Activated T-cell treated with anti-CD3 and anti-CD28 coated beads for 1 hour (primary cell): ENCODE measurements around the gene PLXNA2.

Experiments used
- DNase-seq: peaks from one replicate; pipeline ENCODE4 v3.0.0-alpha.2; 2020; ENCODE audit warnings: low read depth

PLXNA2 gene

GRCh38 chr1:208013210-208013609, 231.0 kb downstream of the PLXNA2 start:
- no peak for DNase-seq

- DNase-seq: no peak
These were observed 231.5 kb downstream of the PLXNA2 start for GRCh38 chr1:208012721-208013120.

DNA sequence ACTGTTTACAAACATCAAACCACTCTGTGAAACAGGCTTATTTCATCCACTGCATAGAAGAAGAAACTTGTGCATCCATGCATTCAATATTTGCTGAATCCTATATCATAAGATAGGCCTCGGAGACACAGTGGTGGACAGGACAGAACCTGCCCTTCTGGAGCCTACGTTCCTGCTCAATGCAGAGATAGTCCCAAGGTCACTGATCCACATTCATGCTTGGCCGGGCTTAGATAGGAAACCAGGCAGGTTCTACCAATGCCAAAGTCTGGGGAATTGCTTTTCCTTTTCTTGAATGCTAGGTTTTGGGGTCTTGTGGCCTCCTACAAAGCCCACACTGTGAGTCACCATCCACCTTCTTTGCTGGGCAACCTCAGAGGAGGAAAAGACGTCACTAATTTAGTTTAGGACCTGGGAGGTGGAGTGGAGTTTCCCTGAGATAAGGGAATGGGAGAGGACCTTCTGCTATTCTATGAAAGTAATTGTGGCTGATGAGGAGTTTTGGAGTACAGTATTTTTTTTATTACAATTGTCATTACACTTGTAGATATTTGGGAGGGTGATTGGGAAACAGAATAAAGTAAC, 233.6 kb downstream of the PLXNA2 start:
- no peak for DNase-seq

GRCh38 chr1:208009706-208010444, 234.3 kb downstream of the PLXNA2 start:
- no peak for DNase-seq

DNA sequence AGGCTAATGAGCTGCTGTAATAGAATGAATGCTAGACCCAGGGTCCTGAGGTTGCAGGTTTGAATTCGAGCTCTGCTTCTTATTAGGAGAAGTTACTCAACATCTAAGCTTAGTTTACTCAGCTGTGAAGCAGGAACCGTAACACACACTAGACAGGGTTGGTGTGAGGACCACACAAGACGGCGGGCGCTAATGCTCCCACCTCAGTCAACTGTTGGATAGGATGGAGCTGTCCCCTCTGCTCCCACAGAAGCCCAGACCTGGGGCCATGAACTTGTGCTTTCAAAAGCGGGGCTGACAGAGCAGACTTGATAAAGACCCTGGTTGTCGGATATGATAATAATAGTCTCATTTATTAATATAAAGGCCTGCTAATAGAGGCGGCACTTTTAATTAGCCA, 234.9 kb downstream of the PLXNA2 start:
- DNase-seq: no peak

GRCh38 chr1:208008534-208008933, 235.7 kb downstream of the PLXNA2 start:
- no peak for DNase-seq

DNA sequence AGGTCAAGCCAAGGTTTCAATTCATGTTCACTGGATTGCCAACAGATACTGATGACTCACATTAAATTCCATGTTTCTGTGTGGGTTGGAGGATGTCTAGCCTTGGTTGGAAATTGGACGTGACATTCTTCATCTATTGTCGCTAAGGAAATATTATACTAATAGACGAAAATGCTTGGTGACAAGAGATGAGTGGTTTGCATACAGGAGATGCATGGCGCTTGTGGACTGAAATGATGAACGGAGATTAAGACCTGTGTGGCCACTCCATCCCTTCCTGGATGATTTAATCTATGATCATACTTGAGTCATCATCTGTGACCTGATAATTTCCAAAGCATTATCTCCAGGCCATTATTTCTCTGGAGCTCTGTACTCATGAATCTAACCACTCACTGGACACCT, 236.2 kb downstream of the PLXNA2 start:
- no peak for DNase-seq

GRCh38 chr1:208007319-208007937, 236.8 kb downstream of the PLXNA2 start:
- no peak for DNase-seq

- no peak for DNase-seq
These were observed 237.8 kb downstream of the PLXNA2 start for GRCh38 chr1:208006258-208006920.

DNA sequence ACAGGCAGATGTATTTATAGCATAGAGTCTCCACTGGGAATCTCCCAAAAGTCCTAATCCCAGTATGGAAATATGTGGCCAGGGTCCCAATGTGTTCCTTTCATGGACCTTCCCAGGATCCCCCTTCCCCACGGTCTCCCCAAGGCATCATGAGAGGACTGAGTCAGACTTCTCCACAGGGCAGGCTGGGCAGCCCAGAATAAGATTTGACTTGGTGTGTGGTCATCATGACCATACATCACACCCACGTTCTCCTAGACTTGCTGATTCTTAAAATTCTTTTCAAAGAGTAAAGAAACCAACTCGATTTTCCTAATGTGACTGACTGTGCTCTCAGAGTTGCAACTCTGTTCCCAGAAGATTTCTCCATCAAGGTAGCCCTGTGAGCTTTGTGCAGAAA, 239.3 kb downstream of the PLXNA2 start:
- no peak for DNase-seq

DNA sequence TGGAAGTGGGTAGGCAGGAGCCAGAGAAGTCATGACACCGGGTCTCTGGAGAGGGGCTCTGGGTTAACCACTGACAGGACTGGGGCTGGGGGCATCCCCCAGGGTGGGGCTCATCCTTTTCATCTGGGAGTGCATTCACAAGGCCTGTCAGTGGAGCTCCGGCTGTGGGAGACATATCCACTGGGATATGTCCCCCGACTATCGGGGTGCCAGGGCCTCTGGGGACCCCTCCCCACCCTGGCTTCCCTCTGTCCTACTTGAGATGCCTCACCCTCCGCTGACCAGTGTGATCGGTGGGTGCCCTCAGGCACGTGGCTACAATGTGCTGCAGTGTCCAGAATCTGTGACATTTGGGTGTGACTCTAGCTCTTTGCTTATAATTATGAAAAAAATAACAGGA, 240.9 kb downstream of the PLXNA2 start:
- DNase-seq: no peak

- no peak for DNase-seq
These were observed 241.5 kb downstream of the PLXNA2 start for GRCh38 chr1:208002672-208003071.

DNA sequence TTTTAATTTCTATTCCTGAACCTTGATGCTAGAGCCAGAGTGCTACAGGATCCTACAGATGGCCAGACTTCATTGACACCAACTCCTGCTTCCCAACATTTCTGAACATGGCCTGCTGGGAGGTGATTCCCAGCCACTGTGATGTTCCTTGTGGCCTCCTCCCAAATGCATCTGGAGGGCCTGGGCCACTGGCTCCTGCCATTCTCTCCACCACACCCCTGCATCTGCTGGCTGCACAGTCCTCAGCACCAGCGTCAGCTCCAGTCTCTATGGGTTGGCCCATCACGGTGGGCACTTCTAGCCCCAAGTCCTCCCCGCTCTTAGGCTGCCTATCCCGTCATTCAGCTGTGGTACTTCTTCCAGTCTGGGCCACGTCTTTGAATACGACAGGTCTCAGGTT, 242.1 kb downstream of the PLXNA2 start:
- no peak for DNase-seq

- no peak for DNase-seq
These were observed 243.7 kb downstream of the PLXNA2 start for GRCh38 chr1:208000504-208000903.

GRCh38 chr1:207999972-208000371, 244.2 kb downstream of the PLXNA2 start:
- no peak for DNase-seq

DNA sequence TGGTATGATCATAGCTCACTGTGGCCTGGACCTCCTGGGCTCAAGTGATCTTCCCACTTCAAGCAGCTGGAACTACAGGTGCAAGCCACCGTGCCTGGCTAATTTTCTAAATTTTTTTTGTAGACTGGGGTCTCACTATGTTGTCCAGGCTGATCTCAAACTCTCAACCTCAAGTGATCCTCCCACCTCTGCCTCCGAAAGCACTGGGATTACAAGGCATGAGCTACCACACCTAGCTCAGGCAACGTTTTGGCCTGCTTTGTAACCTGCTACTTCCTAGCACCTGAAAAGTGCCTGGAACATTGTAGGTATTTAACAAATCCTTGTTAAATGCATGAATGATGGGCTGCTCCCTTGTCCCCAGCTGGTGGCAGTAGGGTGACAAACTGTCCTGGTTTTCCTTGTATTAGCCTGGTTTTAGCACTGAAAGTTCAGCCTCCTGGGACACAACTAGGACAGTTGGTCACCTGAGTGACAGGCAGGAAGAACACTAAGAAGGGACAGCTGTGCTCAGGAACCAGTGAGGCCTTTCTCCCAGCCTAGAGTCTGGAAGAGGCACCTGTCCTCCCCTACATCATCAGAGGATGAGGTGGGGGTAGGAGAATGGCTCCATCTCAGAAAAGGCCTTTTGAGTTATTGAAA, 244.8 kb downstream of the PLXNA2 start:
- DNase-seq: no peak

DNA sequence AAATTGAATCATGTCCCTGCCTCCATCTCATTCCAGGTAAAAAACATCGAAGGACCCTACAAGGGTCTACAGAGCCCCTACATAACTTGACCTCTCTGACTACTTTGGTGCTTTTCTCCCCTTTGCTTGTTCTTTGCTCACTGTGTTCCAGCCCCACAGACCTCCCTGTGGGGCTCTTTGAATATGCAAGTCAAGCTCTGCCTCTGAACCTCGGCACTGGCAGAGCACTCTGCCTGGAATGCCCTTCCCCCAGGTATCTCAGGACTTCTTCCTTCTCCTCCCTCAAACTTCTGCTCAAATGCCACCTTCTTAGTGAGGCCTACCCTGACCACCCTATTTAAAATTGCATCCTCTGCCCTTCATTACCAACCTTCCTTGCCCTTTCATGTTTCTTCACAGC, 245.5 kb downstream of the PLXNA2 start:
- DNase-seq: no peak

DNA sequence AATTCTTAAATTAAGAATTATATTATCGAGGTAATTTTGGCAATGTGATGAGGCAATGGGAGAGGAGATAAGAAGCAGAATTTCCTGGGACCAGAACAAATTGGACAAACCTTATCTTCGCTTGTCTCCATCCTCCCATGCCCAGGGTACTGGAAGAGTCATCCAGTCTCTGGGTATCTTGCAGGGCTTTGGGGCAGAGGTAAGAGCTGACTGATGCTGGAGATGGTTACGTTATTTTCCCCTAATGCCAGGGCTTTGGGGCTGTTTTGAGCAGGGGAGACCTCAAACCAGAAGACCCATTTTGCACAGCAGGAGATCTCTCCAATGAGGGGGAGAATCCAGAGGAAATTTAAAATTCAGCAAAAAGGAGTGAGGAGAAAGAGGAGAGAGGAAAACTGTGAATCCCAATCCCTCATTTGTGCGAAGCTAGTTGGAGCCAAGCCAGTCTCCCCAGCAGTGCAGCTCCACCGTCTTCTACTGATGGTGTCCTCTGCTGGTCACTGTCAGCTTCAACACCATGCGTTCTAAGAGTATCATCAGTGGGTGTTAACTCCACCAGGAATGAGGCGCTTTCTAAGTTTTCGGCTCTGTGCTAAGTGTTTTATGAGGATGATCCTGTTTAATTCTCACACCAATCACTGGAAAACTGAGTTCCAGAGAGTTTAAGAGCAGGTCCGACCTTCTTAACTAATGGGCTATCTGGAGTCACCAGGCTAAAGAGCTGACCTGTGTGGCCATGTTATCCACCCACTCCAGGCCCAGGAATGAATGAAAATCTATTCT, 246.5 kb downstream of the PLXNA2 start:
- peak; percentile 28 for DNase-seq

GRCh38 chr1:207996636-207997035, 247.5 kb downstream of the PLXNA2 start:
- no peak for DNase-seq

- DNase-seq: no peak
These were observed 248.6 kb downstream of the PLXNA2 start for GRCh38 chr1:207995576-207995975.
